Panc1 (cell line): ENCODE results near the gene ZCCHC4.

Experiments
- CTCF ChIP-seq: fragments of 450-650 bp; IDR thresholded peaks from 2 replicates; pipeline ENCODE4 v1.5.1; 2017; ENCODE audit warnings: mild to moderate bottlenecking
- POLR2AphosphoS5 ChIP-seq: IDR thresholded peaks from 2 replicates; pipeline ENCODE4 v1.6.1; 2012; ENCODE audit warnings: mild to moderate bottlenecking, low read depth, low read length, moderate library complexity
- SIN3A ChIP-seq: IDR thresholded peaks from 2 replicates; pipeline ENCODE4 v1.6.1; 2012; ENCODE audit warnings: low read depth, mild to moderate bottlenecking, low read length, moderate library complexity, borderline replicate concordance; ENCODE audit not compliant: insufficient read depth
- TF ChIP-seq, protein P1 (sequence below), 2 experiments: IDR thresholded peaks; 2 replicates each; pipeline ENCODE4 v1.6.1; 2011 to 2012; ENCODE audit warnings: low read depth in 2 of 2, control low read depth in 1 of 2, low read length in 1 of 2, mild to moderate bottlenecking in 1 of 2, moderate library complexity in 1 of 2; ENCODE audit not compliant: insufficient read depth in 1 of 2

DNA sequence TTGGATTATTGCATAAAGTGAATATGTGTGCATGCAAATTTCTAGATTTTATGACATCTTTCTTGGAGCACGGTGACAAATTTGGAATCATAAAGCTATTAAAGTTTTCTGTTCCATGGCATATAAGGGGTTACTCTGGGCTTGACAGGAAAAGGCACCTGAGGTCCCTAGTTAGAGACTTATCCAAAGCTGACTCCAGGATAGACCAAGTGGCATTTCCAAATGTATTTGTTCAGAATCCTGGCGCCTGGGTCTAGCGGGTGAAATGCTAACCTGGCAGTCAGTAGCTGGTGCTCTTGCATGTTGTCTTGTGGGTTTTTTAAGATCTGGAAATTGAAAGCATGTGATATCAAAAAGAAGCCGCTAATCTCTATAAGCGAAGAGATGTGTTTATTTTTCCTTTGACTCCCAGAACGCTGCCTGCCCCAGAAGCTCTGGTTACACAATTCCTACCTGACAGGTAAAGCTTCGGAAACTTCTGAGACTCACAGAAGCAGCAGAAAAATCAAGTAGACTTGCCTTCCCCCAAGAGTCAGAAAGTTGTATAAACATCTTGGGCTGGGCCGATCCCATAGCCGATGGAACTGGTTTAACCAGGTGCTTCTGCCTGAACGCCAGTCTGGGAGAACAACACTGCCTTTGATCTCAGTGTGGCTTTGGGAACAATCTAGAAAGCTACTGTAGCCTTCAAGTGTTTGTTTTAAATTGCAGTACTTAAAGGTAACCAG is 12.9 kb upstream of the ZCCHC4 start:
- TF ChIP-seq CTCF (no peak), POLR2AphosphoS5 (no peak), SIN3A (no peak)
- TF ChIP-seq, protein P1, sequence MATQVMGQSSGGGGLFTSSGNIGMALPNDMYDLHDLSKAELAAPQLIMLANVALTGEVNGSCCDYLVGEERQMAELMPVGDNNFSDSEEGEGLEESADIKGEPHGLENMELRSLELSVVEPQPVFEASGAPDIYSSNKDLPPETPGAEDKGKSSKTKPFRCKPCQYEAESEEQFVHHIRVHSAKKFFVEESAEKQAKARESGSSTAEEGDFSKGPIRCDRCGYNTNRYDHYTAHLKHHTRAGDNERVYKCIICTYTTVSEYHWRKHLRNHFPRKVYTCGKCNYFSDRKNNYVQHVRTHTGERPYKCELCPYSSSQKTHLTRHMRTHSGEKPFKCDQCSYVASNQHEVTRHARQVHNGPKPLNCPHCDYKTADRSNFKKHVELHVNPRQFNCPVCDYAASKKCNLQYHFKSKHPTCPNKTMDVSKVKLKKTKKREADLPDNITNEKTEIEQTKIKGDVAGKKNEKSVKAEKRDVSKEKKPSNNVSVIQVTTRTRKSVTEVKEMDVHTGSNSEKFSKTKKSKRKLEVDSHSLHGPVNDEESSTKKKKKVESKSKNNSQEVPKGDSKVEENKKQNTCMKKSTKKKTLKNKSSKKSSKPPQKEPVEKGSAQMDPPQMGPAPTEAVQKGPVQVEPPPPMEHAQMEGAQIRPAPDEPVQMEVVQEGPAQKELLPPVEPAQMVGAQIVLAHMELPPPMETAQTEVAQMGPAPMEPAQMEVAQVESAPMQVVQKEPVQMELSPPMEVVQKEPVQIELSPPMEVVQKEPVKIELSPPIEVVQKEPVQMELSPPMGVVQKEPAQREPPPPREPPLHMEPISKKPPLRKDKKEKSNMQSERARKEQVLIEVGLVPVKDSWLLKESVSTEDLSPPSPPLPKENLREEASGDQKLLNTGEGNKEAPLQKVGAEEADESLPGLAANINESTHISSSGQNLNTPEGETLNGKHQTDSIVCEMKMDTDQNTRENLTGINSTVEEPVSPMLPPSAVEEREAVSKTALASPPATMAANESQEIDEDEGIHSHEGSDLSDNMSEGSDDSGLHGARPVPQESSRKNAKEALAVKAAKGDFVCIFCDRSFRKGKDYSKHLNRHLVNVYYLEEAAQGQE (IDR thresholded peaks at IDR 0.05; ENCODE audit: insufficient read depth in 1 of 2, low read depth in 2 of 2, low read length in 1 of 2): no peak
